DMS 273 treated with DMSO at 0.1 percent for 48 hours (cell line): Measurements from ENCODE around the gene BLM.

ENCODE experiments used
- DNase-seq: peaks from one replicate; lab custom pipeline; 2025; lab: John Stamatoyannopoulos, UW

Gene BLM

DNA sequence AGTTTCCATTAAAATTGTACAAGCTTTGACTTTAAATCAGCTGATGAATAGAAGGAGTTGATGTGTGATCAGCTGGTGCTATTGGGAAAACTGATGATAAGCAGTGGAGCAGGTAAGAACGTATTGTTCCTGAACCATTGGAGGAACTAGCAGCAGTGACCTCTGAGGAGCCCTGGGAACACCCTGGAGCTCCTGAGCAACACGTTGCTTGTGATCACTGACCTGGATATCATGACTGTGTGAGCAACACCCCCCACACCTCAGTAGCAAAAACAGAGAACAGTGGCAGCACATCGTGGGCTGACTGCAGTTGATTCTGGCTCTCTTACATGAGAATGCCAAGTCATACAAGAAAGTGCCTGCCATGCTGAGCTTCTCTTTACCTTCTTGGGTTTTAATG lies 72.9 kb downstream of the BLM start:
- no peak for DNase-seq

DNA sequence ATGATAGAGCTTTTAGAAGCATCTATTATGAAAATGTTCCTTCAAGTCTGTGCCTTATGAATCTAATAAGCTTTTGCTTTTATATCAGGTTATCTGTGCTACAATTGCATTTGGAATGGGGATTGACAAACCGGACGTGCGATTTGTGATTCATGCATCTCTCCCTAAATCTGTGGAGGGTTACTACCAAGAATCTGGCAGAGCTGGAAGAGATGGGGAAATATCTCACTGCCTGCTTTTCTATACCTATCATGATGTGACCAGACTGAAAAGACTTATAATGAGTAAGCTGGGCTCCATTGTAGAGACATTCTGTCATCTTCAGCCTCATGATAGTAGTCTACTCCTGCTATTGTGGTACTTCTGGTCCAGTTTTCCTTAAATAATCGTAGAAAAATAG lies 73.4 kb downstream of the BLM start:
- no peak for DNase-seq

DNA sequence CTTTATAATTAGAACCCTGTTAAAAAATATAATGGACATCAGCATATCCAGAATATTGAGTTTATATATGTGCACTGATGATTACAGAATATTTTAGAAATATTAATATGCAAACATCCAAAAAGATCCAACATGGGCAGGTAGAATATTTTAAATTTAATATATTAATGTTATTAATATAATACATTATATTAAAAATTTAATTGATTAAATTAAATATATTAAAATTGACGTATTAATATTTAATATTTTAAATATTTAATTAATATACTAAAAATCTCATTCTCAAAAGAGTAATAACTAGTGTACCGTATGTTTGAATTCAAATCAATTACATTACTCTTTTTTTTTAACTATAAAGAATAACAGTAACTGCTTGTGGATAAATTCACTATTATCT lies 77.4 kb downstream of the BLM start:
- no peak for DNase-seq

DNA sequence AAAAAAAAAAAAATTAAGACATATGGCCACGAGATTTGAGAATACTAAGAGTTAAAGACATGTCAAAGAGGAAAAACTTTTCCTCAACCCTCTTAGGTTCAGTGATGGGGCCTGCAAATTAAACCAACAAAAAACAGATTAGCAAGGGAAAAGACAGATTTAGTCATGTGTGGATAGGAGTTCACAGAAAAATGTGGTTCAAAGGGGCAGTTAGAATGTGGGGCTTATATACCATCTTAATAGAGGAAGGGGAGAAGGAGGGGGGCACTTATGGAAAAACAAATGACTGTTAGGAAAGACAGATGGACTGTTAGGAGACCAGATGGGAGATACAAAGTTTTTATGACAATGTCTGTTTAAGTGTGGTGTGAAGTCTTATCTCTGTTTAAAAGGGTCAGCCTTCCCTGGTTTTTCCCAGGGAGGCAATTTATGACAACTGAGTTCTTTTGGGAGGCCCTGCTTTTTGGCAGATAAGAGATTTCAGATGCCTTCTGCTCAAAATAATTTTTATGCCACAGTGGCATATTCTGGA lies 82.6 kb downstream of the BLM start:
- peak; percentile 73 for DNase-seq

DNA sequence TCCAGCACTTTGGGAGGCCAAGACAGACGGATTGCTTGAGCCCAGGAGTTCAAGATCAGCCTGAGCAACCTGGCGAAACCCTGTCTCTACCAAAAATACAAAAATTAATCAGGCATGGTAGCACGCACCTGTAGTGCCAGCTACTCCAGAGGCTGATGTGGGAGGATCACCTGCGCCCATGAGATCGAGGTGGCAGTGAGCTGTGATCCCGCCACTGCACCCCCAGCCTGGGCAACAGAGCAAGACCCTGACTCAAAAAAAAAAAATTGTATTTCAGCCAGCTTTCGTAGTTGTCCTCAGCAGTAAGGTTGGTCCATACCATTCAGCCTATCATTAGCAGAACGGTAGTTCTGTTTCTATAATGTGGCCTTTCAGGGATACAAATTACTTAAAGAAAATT lies 84.7 kb downstream of the BLM start:
- no peak for DNase-seq

DNA sequence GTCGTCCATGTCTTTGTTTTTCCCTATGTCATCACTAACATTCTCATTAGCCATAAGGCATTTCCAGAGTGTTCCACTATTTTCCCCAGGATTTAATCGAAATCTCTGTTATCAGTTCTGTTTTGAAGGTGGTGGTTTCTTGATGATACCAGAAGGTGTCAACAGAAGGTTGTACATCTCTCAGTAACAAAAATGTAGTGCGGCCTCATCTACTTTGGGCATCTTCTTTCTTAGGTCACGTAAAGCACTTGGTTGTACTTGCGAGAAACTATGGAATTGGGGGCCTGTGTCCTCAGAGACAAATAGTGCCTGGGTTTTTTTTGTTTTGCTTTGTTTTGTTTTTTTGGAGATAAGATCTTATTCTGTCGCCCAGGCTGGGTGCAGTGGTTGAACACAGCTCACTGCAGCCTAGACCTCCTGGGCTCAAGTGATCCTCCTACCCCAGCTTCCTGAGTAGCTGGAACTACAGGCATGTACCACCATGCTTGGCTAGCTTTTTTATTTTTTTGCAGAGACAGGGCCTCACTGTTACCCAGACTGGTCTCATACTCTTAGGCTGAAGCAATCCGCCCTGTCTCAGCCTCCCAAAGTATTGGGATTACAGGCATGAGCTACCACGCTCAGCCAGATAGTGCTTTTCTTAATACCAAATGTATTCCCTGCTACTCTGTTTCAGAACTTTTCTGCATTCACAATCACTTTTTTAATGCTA lies 90.1 kb downstream of the BLM start:
- no peak for DNase-seq

DNA sequence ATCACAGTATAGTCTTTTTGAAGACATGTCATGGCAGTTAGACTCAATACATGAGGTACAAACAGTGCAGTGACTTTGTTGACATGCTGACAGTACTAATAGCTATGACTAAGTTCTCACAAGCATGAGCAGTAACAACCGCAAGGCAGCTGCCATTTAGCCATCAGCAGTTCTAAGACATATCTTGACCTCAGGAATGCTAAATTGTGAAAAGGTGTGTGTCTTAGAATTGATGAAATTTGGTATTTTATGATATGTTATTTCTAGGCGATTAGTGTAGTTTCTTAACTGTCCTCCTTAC lies 90.6 kb downstream of the BLM start:
- no peak for DNase-seq

DNA sequence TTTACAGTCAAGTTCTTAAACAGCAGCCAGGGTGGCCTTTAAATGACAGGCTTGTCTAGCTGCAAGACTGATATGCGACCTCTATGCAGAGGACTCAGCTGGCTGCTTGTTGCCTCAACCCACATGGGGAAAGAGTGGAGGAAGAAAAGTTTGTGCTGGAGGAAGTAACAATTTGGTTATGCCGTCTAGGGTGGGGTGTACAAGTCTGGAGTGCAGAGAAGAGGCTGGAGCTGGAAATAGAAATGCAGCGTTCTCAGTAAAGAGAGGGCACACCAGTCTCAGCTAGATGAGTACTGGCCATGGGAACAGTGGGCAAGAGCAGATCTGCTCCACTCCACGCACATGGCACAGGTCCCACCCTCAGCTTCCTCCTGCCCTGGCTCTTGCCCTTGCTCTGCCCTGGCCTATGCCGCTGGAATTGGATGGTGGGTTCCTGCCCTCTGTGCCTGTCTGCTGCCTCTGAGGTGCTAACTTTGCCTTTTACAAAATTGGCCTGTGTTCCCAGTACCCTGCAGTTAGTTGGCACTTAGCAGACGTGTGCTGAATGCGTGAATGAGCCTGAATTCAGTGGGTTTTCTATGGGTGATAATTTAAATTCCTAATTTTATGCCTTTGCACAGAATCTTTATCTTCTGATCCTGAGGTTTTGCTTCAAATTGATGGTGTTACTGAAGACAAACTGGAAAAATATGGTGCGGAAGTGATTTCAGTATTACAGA lies 91.5 kb downstream of the BLM start:
- DNase-seq: no peak

DNA sequence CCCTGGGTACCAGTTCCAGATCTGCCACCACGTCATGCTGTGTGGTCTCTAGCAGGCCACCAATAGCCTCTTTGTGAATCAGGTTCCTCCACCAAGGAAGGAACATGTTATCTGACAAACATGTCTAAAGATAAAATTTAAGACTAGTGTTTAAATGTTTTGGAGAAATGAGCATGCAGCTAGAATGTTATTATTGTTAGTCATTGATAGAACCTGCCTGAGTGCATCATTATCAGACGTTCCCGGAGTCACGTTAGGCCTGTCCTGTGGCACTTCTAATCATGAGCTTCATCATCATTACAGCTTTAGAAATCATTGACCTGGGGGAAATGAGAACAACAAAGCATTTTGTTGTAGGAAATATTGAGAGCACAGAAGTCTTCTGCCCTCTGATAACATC lies 92.4 kb downstream of the BLM start:
- no peak for DNase-seq

DNA sequence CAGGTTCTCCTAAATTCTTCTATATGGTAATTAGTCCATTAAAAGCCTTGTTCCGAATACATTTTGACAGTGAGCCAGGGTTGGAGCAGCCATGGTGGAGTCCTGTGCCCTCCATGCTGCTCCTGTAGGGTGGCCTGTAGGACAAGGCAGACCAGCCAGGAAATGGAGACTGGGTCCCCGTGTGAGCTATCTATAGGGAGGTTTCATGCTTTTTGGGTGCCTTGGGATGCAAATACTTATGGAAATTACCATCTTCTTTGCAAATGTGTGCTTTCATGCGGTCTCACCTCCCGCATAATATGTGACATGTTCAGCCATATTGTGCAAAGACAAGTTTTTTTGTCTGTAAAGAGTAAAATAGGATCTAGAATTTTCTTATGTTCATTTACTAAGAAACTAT lies 93.2 kb downstream of the BLM start:
- DNase-seq: no peak

DNA sequence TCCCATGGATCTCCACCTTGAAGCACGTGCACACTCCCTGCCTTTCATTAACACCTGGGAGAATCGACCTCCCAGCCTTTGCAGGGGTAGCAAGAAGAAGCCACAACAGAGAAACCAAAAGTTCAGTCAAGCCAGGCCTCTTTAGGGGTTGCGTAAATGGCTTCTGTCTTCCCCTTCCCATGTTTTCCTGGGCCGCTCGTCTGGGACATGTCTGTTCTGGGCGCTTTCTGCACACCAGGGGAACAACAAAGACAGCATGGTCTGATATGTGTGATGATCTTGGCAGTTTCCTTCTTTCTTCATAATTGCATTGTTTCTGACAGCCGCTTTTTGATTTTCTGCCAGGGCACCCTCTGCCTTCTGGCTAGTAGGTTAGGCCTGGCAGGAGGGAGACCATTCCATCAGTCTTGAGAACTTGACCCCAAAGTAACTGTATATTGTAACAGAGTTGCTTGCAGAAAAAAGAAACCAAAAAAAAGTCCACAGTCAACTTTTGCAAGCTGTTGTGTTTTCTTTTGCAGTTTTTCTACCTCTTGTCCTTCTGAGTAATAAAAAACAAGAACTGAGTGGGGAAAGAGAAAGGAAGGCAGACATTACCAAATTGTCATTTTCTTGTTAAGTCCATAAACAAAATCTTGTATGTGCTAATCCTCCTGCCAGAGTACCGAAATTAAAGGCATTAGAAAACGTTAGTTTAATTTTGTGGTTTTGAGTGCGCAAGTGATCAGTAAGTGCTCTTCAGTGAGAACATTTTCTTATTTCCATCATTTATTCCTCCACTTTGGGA lies 95.2 kb downstream of the BLM start:
- no peak for DNase-seq

DNA sequence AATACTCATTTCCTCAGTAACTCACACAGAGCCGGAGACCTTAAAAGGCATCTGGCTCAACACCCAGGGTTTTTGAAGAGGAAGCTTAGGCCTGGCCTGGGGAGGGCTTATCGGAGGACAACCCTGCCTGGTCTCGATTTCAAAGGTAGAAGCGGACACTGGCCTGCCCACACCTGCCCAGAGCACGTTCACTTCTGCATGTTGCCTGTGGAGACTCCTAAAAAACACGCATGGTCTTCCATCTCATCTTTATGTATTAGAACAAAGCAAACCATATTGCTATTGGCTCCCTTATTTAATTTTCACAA lies 95.8 kb downstream of the BLM start:
- no peak for DNase-seq

DNA sequence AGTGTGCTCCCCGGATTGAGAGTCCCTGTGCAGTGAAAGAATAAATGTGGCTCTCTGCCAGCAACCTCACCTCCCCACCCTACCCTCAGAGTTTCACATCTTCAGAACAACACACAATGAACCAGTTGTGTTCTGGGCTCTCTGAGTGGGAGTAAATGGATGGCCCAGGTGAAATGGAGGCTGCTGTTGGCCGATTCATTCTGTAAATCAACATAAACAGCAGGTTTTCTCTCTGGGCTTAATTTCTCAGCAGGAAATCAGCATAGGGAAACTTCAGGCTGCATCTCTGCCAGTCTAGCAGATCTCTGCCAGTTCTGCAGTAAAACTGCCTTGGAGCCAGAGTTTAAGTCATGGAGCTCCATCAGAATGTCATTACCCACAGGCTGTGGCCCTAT lies 96.6 kb downstream of the BLM start:
- DNase-seq: no peak

DNA sequence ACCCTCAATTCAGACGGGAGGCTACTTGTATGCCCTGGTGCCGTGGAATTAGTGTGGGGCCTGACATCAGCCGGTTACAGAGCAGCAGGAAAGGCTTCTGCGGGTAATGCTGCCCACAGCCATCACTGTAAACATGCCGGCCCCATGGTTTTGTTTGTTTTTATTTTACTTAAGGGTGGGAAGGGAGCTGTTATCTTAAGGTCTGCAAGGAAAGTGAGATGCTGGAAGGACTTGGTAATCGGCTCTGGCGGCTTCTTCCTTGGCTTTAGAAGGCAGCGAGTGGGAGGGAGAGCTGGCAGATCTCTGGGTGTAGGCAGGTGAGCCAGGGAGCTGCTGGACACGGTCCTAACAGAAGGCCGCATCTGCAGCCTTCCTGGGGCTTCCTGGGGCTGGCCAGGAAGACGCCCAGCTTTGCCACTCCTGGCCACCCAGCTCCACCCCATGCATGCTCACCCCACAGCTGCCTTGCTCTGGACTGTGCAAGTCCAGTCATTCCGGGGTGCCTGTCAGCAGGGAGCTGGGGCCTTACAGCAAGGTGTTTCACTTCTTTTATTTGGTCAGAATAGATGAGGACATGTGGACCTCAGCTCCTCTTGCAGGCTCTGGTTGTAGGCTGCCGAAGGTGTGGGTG lies 97.2 kb downstream of the BLM start:
- DNase-seq: no peak

DNA sequence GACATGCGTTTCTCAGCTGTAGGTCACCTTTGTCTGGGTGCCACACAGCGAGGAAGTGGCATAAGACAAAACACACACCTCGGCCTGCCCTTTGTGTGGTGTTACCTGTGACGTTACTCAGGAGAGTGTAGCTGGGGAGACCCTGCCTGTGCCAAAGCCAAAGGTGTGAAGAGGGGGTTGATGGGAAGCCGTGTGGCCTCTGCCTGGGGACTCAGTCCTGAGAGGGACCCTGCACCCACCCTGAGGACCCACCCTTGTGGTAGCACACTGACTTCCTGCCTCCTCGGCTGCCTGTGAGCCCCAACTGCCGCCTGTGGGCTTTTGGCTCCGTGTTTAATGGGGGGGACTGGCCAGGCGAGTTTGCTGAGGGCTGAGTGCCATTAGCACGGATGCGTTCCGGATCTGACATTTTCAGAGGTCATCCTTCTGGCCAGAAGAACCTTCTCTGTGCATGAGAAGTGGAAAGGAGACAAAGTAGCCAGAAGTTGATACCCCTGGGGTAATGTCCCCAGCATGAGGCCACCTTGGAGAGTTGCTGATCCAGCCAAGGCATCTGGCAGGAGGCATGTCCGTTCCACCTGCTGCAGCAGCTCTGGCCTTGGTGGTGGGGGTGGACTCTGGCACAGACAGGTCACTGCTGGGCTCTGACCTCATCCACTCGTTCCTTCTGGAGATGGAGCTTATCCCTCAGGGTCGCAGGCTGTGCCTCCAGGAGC lies 99.4 kb downstream of the BLM start:
- no peak for DNase-seq

DNA sequence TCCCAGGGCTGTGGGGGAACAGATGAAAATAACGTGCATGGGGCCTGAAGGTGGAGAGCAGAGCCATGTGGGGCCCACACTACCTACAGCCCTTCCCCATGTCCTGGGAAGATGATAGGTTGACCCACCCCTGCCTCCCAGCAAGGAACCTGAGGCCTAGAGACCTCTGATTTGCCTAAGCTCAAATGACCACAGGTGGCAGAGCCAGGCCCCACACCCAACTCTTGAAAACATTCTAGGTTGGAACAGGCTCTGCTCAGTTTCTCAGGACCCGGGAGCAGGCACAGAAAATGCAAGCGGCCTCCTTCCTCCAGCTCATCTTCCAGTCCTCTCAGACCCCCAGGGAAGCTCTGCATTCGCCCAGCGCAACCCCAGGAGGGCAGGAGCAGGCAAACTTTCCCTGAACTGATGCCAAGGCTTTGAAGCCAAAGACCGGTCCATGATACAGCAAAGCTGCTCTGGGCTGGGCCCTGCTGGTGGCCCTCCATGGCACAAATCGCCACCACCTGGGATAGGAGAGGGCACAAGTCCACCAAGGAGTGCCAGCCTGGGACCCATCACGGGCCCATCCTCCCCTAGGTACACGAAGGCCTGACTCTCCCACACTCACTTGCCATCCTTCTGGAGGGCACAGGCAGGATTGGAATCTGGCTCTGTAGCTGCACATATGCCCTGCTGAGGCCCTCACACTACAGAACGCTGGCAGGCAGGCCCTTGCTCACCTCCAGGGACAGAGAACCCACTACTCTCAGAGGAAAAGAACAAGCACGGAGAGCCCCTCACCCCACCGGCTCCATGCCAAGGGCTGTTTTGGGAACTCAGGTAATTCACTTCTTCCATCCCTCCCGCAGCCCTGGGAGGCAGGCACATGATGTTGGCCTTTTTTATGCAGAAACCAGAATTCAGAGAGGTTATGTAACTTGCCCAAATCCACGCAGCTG lies 100.2 kb downstream of the BLM start:
- no peak for DNase-seq

DNA sequence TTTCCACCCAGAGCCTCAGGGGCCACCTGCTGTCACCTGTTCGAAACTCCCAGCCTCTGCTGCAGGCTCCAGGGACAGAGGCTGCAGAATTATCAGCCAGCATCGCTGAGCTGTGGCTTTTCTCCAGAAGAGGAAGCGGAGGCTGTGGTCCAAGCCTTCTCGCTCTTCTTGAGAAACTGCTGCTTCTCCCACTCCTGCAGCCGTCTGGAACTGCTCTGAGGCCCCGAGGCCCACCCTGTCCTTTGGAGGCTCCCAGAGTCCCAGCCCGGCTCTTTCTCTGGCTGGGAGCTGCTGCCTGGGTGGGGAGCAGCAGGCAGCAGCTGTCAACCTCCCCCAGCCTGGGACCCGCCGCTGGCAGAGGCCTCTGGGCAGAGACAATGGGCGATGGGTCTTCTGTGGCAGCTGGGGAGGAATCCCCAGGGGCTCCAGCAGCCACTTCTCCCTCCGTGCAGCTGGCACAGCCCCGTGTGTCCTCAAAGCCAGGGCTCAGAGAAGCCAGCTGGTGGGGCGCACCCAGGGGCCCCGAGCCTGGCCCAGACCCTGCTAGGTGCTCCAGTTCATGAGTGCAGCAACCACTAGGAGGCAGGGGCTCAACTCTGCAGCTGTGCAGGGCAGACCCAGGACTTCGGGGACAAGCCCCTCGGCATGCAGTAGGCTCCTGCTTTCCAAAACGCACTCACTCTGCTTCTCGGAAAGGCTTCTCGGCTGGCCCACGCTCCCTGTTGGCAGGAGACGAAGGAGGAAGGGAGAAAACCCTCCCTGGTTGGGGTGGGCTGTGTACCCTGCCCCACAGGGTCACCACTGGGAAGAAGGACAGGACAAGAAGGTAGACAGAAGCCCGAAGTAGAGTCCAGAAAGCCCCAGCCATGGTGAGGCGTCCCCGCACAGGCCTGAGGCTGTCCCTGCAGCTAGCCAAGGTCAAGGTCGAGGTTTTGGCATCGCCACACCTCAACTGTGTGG lies 101.4 kb downstream of the BLM start:
- DNase-seq: peak; percentile 48

DNA sequence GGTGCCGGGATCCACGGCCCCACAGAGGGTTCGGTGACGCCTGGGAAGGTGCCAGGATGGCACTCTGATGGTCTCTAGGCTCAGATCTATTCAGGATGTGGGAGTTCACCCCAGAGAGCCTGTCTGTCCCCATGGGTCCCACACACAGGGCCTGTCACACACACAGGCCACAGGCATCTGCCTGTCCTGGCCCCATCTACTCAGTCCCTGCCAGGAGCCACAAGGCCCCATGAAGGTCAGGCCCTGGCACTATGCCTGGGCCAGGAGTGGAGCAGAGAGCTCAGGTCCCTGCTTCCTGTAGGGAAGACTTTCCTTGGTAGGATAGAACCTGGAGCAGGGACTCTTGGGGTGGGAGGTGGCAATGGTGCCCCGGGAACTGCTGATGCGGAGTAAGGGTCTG lies 102.2 kb downstream of the BLM start:
- no peak for DNase-seq

DNA sequence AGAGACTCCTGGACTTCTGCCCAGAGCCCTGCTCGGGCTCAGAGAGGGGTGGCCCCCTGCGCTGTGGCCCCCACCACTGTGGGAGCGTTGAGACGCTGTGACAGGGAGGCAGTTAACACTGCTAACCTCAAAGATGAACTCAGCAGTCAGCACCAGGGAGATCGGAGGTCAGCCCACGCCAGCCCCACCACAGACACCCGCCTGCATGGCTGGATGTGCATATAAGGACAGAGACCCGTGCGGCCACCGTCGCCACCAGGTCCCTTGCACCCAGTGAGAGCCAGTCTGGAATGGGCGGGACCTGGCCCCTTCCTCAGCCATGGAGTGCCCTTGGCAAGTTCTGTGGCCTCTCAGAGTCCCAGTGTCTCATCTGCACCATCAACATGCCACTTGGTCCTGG lies 102.7 kb downstream of the BLM start:
- no peak for DNase-seq

DNA sequence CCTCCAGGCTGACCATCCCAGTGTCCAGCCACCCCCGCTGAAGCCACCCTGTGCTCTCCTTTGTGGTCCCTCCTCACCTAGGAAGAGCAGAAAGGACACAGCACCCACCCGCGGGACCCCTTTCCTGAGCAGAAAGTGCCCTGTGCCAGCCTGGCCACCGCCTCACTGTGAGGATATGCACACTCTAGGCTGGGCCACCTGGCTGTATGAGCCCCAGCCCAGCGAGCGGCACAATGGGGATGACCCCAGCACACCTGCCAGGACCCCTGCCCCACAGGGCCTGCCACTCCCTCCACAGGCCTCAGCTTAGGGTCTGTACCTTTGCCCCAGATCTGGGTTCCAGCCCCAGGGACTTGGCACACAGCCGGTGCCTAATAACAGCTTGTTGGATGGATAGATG lies 103.3 kb downstream of the BLM start:
- no peak for DNase-seq
